Activated T-cell treated with anti-CD3 and anti-CD28 coated beads, Interleukin-2, amount 50 U/mL, for 1 hour (primary cell): ENCODE results near the gene ZFP92.

Source experiments
- DNase-seq: peaks from one replicate; pipeline ENCODE4 v3.0.0-alpha.2; 2020

ZFP92 gene

DNA sequence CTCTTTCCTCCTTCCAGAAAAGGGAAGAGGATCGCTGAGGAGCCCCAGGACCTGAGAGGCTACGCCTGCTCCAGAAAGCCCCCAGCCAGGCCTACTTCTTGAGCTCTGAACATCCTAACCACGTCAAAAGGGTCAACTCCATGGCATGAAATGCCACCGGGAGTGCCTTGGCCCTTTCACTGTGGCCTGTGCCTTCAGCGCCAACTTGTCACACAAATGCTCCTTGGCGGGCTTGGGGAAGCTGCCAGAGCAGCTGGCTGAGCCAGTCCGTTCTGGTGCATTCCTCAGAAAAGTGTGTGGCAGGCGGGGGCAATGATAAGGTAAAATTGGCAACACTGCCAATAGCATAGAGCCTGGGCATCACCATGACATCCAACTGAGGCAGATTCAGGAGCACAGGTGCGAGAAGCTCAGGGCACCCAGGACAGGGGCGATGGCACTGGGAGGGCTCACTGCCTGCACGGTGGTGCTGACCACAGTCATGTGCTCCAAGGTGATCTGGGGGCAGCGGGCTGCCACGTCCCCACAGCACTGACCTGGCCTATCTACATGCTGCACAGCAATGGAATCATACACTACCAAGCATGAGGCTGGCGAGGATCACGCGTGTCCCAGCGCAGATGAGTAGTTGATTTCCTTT lies 46.7 kb downstream of the ZFP92 start:
- DNase-seq = no peak

DNA sequence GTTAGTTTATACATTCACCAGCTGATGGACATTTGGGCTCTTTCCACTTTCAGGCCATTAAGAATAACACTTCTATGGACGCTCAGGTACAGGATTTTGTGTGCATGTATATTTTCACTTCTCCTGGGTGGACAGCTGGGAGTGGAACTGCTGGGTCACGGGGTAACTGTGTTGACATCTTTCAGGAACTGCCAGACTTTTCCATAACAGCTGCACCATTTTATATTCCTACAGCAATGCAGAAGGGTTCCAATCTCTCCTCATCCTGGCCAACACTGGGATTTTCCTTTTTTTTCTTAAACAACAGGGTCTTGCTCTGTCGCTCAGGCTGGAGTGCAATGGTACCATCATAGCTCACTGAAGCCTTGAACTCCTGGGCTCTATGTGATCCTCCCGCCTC lies 47.2 kb downstream of the ZFP92 start:
- DNase-seq = no peak

- no peak for DNase-seq
Measured at GRCh38 chrX:153459986-153460385, 48.7 kb downstream of the ZFP92 start.

DNA sequence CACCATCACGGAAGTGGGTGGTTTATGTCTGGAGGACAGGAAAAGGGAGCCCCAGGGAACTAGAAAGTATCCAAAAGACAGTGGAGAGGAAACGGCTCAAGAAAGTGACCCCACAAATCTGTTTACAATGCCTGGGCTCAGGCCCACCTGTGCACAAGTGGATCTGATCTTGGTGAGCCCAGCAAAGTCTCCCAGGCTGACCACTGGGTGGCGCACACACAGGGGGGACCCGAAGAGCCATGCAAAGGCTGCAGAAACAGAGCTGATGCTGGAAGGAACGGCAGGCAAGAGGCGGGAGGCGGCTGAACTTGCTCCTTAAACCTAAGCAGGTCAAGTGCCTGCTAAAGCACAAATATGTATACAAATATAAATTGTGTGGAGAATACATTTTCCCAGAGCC lies 49.6 kb downstream of the ZFP92 start:
- peak; percentile 57 for DNase-seq
